ENCODE data around the gene MYO1E. TPM values are rescaled to one million over a fixed set of nuclear protein-coding genes. Genes with fewer than 3 reads are reported as not detected.
"Not testable (repeated sequence)": the region's sequence is repeated elsewhere in the genome, so short reads cannot be mapped to it uniquely, and the experiment has no call there.

The MYO1E gene
- total RNA-seq, 1 donor from 2014 or later, result 37.6 TPM

DNA sequence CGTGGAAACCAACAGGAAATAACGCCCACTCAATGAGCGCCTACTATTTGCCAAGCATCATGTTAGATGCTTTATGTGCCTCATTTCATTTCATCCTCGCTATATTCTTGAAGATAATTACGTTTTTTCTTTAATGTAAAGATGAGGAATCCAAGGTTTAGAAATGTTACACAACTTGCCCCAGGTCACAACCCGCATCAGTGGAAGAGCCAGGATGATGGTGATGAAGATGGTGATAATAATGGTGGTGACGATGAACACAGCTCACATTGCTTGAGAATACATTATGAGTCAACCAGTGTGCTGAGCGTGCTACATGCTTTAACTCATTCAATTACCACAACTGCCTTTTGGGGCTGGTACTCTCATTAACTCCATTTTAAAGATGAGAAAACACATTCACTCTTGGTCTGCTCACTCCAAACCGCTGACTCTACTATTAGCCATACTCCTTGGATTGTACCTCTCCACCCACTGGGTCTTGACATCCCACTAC lies 21.5 kb upstream of the MYO1E start:
- intact Hi-C loops (cut with DNase I), result no loop called here
- ATAC-seq (no peak), DNase-seq (ENCODE audit: missing footprints) (no peak)

DNA sequence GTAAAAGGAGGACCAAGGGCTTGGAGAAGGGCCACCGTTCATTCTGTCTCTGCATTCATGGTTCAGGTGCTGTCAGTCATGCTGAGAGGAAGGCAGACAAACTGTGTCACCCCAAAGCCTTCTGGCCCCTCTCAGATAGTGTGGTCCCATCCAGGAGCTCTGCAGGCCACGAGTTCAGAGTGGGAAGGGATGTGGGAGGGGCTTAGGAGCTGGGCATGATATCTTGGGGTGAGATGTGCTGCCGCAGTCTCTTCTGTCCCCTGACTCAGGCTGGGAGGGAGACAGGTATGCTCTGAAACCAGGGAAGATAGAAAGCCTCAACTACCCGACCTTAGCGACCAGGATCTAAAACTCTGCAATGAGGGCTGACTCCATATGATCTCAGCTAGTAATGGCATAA lies 19.6 kb upstream of the MYO1E start:
- DNase-seq (ENCODE audit: missing footprints) (no peak), ATAC-seq (no peak)
- intact Hi-C loops (cut with DNase I), result no loop called here

DNA sequence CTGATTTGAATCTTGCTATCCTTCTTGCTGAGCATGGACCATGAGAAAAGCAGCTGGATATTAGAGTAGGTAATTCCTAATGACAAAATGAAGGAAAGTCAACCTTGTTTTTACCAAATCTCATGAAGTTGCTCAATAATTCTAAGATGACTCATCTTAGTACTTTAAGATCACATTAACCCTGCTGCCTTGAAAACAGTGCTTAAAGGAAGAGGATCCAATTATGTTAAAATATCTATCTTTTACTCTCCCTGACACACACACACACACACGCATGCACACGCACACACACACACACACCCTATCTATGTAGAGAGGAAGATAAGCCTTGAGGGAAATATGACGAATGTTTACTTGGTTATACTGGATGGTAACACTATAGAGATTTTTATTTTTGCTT lies 16.0 kb upstream of the MYO1E start:
- DNase-seq (ENCODE audit: missing footprints) (no peak), ATAC-seq (peak; percentile 31)
- intact Hi-C loops (cut with DNase I), result no loop called here

DNA sequence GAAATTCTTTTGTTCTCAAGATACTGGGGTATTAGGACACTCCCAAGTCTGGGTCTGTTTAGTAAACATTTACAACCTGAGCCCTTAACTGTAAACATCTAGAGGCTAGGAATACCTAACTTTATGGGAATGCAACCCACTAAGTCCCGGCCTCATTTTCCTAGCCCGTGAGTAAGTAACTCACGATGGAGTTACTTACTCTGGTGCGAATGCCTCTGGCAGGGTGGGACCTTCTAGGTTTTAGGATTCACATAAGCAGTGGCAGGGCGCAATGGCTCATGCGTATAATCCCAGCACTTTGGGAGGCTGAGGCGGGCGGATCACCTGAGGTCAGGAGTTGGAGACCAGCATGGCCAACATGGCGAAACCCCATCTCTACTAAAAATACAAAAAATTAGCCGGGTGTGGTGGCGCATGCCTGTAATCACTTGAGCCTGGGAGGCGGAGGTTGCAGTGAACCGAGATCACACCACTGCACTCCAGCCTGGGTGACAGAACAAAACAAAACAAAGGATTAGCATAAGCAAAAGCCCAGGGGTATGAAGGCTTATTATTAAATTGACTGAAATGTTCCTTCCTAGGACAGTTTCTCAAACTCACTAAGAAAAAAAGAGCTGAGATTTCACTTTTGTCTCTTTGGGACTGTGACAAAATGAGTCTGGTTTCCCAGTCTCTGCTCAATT lies 14.7 kb upstream of the MYO1E start:
- DNase-seq (ENCODE audit: missing footprints); ATAC-seq; intact Hi-C loops (cut with DNase I): not testable (repeated sequence)

DNA sequence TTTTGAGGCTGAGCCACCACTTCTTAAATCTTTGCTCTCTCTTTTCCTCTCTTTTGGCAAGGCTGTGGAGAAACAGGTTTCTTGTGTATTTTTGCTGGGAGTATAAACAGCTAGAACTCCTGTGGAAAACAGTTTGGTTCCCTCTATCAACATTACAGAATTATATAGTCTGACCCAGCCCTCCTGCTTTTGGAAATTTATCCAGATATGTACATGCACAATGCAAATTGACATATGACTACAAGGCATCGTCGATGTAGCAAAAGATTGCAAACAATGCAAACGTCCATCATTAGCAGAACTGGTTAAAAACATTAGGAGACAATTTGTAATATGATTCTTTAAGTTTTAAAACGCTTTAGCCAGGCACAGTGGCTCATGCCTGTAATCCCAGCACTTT lies 12.5 kb upstream of the MYO1E start:
- ATAC-seq (no peak), DNase-seq (ENCODE audit: missing footprints) (no peak)
- intact Hi-C loops (cut with DNase I), result no loop called here

DNA sequence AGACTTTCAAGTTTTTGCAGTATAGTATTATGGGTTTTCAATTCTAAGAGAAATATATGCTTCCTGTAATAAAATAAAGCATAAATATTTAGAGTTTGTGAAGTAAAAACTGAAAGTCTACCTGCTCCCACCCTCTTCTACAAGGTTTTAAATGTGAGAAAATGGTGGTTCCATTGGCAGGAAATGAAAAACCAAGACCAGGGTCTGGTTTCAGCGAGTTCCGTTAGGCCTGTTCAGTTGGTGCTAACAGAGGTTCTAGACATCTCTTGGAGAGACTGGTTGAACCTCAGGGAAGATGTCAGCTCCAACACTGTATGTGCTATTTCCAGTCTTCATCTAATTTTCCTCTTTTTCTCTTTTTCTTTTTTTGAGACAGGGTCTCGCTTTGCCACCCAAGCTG lies 11.8 kb upstream of the MYO1E start:
- intact Hi-C loops (cut with DNase I), result no loop called here
- no peak for DNase-seq (ENCODE audit: missing footprints)
- ATAC-seq, result no peak

DNA sequence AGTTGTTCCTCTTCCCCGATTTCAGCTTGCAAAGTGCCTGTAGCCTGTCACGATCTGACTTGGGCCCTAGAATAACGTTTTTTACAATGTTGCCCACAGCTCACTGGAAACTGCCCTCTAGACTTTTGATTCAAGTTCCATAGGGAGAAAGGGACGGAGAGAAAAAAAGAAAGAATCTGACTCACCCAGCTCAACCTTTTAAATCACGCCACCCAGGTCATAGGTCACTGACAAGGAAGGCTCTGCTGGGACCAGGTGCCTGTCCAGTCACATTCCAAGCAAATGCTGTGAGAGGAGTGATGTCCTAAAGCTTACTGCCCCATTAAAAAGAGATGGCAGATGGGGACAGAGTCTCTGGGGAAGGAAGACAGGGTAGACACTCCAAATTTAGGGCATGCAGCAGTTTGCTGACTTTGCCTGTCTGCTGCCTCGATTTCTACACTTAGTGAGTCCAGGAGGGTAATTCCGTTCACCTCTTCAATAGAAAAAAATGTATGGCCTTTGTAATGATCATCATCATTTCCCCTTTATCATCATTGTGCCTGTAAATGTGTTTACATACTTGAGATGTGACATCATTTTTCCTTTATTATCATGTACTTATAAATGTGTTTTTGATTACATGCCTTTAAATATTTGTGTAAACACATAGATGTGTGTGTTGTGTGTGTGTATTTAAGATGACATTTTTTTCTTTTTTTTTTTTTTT lies 8.4 kb upstream of the MYO1E start:
- no peak for ATAC-seq
- intact Hi-C loops (cut with DNase I), result no loop called here
- no peak for DNase-seq (ENCODE audit: missing footprints)

DNA sequence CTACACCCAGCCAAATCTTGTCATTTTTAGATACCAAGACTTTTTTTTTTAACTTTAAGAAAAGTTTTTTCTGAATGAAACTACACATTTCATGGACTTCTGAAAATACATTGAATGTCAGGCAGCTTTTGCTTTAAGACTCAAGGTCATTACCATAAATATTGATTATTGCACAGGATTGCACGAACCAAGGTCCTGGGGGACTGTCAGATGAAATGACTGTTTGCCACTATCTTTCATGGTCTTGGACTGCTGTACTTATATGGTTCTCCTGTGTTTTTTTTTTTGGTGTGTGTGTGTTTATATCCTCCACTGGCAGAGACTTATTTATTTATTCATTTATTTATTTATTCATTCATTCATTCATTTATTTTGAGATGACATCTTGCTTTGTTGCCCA lies 6.9 kb upstream of the MYO1E start:
- no peak for DNase-seq (ENCODE audit: missing footprints)
- intact Hi-C loops (cut with DNase I), result no loop called here
- no peak for ATAC-seq

DNA sequence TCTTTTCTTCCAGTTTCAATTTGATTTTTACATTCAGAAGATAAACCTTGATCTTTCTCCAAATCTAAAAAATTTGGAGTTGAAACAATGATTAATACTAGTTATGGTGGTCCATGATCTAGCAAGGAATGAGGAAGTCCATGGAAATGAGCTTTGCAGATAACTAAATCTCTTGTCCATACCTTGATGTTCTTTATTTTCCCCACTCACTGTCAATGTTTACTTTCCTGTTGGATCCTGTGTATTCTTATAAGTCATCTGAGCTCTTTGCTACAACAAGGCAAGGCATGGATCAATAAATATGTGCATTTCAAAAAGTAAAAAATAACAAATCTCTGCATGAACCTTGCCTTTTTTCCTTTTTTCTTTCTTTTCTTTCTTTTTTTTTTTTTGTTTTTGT lies 6.2 kb upstream of the MYO1E start:
- DNase-seq (ENCODE audit: missing footprints) (no peak), ATAC-seq (no peak)
- intact Hi-C loops (cut with DNase I), result no loop called here

DNA sequence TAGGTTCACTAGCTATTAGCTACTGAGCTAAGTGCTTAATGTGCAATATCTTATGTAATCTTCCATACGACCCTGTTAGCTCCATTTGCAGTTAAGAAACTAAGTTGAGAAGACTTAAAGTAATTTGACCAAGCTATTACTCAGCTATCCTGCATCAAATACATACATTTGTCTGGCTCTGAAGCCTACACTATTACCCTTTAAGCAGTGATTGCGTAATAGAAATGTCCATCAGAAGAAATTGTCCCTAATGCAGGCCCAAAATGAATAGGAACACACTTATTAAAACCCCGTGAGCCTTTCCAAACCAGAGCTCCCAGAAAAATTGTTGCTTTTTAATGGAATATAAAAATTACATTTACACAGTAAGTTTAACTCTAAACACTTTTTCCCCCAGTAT lies 5.3 kb upstream of the MYO1E start:
- DNase-seq (ENCODE audit: missing footprints) (no peak), ATAC-seq (no peak)
- intact Hi-C loops (cut with DNase I), result no loop called here

DNA sequence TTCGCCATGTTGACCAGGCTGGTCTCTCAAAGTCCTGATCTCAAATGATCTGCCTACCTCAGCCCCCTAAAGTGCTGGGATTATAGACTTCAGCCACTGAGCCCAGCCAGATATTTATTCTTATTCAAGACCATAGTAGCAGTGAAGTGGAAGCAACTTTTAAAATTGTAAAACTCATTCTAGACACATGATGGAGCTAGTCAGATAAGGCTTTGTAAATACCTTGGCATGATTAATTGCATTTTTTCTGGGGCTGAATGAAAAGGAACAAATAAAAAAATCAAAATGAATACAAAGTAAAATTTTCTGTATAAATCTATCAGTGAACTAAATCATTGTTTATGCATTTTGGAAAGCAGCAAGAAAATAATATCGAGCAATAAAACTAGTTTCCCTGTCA lies 4.1 kb upstream of the MYO1E start:
- DNase-seq (ENCODE audit: missing footprints) (no peak), ATAC-seq (no peak)
- intact Hi-C loops (cut with DNase I), result no loop called here

DNA sequence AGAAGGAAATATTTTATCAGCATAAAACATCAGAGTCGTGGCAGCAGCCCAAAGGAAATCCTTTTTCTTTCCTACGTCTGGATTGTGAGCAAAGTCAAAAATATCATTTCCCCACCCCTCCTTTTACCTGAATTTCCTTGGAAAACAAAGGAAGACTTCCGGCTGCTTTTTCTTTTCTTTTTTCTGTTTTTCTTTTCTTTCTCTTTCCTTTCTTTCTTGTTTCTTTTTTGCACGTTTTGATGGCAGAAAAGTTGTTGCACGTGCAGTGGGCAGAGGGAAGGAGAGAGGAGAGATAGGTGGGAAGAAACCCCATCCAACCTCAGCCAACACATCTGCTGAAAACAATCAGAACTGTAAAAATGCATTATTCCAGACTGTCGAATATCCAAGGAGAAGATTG lies 544 bp upstream of the MYO1E start:
- ATAC-seq, result no peak
- DNase-seq (ENCODE audit: missing footprints), result no peak
- intact Hi-C loops (cut with DNase I), result loop anchor here (2.0 to 5.0 kb wide), 3 partner anchors 66 to 126 kb away; partner anchors contain the start of gene FAM81A

DNA sequence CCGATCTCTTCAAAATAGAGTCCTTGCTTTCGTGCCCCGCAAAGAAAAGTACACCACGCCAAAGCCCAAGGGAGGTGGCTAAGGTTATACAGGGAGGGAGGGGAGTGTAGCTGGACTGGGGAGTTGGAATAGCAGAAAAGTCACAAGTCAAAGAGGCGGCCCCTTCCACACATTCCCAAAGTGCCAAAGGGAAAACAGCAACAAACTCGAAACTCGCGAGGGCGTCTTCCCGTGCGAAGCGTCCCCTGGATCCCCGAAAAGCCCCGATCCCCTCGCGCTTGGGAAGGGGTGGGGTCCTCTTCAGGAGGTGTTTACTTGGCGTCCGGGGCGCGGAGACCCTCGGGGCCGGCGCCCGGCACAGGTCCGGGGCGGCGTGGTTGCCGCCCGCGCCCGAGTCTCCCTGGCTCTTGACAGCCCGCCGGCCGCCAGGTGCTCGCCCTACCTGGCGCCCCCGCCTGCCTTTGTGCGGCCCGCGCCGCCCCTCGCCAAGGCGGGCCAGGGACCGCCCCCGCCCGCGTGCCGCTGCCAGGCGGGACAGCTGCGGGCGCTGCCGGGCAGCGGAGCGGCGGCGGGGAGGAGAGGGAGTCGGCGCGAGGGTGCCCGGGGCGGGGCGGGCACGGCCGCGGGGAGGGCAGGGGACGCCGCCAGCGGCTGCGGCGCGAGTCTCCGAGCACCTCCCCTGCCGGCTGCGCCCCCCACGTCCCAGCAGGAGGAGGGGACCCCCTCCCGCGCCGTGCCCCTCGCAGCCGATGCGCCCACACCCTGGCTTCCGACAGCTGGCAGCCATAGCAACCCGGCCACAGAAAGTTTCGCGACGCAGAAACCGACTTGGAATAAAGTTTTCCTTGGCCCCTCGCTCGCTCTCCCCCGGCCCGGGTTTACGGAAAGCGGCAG lies 966 bp downstream of the MYO1E start:
- intact Hi-C loops (cut with DNase I), result loop anchor here (1.0 to 5.0 kb wide), 4 partner anchors 67 to 124 kb away; partner anchors contain the start of gene FAM81A

DNA sequence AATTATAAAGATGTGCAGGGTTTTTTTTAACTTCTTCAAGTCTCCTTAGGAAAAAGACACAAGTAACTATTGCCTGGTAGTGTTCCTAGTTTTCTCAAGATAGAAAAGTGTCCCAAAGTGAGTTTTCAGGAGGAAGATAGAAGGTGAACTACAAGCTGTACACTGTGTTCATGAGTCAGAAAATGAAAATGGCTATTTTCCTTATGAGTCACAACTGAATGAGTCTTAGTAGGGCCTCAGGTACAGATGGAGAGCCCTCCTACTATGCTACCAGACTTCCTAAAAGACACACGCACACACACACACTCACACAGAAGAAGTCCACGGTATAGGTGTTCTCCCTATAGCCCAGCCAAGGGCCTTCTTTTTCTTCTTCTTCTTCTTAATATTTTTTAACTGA lies 3.1 kb downstream of the MYO1E start:
- ATAC-seq, result no peak
- intact Hi-C loops (cut with DNase I), result no loop called here
- DNase-seq (ENCODE audit: missing footprints), result no peak

More for the DNA sequence above, 966 bp downstream of the MYO1E start:
- ATAC-seq, result peak; percentile 45
- DNase-seq (ENCODE audit: missing footprints), result no peak

DNA sequence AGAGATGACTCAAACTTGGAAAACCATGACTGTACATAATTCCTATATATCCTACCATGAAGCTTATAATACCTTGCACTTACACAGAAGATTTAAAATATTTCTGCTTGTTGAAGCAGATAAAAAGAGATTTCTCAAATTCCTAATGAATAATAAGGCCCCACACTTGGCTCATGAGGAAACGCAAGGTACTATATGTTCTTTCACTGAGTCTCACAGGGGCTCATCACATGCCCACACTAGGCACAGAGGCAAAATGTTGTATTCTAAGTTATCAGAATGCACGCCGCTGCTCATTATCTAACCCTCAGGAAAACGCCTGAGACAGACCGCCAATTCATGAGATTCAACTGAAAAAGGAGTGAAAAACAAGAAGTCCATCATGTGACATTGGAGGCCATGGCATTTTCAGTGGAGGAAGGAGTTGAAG lies 5.6 kb downstream of the MYO1E start:
- ATAC-seq, result no peak
- DNase-seq (ENCODE audit: missing footprints), result no peak
- intact Hi-C loops (cut with DNase I), result no loop called here

DNA sequence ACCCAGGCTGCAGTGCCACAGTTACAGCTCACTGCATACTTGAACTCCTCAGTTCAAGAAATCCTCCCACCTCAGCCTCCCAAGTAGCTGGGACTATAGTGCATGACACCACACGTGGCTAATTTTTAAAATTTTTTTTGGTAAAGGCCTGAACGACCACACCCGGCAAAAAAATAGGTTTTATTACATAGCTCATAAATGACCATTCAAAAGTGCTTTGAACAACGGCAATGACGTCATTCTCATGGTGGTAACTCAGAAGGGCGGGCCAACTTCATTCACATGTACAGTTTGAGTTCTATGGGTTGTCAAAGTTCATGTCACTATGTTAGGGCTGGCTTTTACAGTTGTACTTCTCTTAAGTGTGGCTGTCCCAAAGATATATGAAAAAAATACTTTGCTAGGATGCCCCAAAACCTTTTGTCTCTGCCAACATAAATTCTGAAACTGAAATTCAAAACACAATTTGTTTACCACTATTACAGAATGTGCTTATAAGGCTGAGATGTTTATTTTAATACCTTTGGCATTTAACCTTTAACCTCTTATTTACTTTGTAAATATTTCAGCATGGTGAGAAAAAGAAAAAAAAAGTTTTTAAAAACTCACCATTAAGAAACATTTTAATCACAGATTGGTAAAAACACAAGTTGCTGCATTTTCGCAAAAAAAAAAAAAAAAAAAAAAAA lies 6.2 kb downstream of the MYO1E start:
- no peak for DNase-seq (ENCODE audit: missing footprints)
- no peak for ATAC-seq
- intact Hi-C loops (cut with DNase I), result no loop called here

DNA sequence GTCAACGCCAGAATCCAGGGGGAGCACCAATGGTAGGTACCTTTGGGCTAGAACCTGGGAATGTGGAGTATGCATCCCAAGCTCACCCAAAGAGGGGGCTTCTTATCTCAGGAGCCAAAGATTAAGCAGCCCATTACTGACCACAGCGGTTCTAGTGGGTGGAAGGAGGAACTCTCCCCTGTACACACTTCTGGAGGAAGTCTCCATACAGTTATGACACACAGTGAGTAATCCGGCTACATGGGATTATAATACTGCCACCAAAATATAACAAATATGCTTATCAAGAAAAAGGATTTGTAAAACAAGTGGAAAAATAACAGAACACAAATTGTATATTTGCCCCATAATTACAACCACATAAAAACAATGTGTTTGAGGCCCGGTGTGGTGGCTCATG lies 8.4 kb downstream of the MYO1E start:
- DNase-seq (ENCODE audit: missing footprints), result no peak
- ATAC-seq, result no peak
- intact Hi-C loops (cut with DNase I), result no loop called here

DNA sequence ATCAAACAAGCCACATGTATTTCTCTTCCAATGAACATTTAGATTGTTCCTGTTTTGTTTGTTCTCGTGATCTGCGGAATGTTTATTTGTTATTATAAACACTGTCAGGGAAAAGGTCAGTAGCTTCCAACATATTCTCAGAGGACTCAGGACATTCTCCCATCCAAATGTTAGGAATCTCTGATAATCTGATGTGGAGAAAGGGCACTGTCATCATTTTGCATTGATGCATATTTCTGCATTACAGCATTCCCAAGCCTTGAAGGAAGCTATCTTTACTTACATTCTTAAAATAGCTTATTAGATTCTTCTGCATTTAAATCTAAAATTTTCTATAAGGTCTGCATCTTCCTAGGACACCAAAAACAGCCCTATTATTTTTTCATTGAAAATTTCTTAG lies 10.3 kb downstream of the MYO1E start:
- intact Hi-C loops (cut with DNase I), result no loop called here
- DNase-seq (ENCODE audit: missing footprints) (no peak), ATAC-seq (no peak)

DNA sequence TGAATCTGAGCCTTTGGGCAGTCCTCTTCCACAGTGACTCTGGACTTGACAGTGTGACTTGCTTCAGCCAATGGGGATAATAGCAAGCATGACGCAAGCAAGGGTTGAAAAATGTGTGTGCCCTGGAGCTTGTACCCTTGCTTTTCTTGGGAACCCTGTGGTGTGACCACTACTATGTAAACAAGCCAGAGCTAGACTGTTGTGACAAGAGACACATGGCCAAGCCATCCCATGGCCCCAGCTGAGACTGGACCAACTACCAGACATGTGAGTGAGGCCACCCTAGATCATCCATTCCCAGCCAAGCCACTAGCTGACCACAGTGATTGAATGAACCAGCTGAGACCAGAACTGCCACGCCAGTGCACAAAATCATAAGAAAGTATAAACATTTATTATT lies 11.8 kb downstream of the MYO1E start:
- intact Hi-C loops (cut with DNase I), result no loop called here
- ATAC-seq, result no peak

More for the DNA sequence above, 11.8 kb downstream of the MYO1E start:
- no peak for DNase-seq (ENCODE audit: missing footprints)

All from Right ventricle myocardium inferior (tissue), 1 donor.